ENCODE data around the gene DHRS4. TPM values are rescaled to one million over a fixed set of nuclear protein-coding genes. Genes with fewer than 3 reads are reported as not detected.

Gene DHRS4
- 10 to 100 TPM; 26.2 to 33.8 (median 31.0) TPM for polyA plus RNA-seq

DNA sequence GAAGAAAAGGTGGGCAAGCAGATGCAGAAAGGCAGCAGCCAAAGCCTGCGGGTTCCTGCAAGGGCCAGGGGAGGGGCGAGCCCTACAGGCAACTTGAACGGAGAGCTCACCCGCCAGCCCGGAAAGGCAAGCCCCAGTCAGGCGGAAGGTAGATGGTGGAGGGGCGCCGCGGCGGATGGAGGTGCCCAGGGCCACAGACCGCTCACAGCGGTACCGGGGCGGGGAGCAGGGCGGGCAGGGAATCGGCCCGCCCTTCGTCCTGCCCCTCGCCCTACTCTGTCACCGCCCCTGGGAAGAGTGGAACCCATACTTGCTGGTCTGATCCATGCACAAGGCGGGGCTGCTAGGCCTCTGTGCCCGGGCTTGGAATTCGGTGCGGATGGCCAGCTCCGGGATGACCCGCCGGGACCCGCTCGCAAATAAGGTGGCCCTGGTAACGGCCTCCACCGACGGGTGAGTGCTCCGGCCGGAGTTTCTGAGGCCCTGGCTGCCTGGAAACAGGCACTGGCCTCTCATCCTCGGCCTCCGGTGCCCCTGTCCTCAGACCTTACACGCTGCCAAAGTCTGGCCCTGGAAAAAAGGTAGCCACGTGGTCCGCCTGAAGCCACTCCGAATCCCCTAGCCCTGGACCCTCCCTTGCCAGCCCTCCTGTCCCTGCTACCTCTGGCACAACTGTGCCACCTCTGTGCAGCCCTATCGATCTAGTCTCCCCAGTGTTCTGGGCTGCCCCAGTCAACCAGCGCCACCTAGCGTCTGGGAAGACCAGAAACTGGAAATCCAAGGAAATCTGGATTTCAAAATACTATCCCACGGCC is at the start of gene DHRS4:
Gene DHRS4, plus strand, starts transcription at position 307 of the 815 bp plus-strand sequence. Its CDS starts 19 bp downstream, at position 326.
- Mint-ChIP-seq H3K36me3 (peaks cover 0 to 18% (median 3%) of the 10 kb centered on the region in 3 donors), H3K4me1 (peaks cover 15 to 26% of the 10 kb centered on the region in 2 donors), H3K9me3 (peaks cover 0 to 4% (median 0%) of the 10 kb centered on the region in 6 donors), H3K27ac (peak within 1 kb of the TSS; percentile 84 to 98 (median 92)), H3K27me3 (ENCODE audit: low read depth in 3 of 3) (peaks cover 0 to 4% (median 0%) of the 10 kb centered on the region in 3 donors), H3K4me3 (peak within 1 kb of the TSS; percentile 95 to 99 (median 98))
- DNase-seq, result peak; percentile 69 to 83 (median 74)

DNA sequence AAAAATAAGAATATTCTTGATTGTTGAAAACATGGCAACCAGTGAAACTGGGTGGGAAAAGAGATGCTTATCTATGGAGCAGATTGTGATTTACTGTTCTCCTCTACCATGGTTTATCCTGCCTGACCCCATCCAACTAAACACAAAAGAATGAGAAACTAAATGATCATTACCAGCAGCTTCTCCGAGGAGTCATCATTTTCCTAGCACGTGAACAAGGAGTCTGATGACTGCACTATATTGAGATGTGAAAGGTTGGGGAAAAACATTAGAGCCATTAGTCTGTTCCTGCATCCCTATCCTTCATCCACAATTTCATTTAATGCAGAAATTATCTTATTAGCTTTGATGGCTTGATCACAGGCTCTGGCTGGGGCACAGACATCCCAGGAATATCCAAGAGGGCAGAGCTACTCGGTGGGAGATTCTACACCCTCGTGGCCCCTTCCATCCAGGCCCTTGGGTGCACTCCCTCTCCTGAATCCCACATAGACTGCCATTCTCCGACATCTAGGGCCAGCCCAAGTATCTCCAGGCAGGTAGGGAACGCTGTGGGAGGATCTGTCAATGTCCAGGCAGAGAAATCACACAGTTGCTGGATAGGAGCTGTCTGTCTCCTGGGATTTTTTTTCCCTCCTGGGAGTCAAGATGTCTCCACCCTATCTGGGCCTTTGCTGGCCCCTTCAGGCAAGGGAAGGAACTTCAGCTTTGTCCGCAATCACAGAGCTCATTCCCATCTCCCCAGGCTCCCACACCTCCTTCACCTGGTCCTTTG is 43.3 kb upstream of the DHRS4 start:
- Mint-ChIP-seq H3K4me3 (no peak overlapping the region), H3K4me1 (no peaks in the 10 kb centered on the region), H3K27ac (no peak overlapping the region), H3K36me3 (no peaks in the 10 kb centered on the region), H3K9me3 (no peaks in the 10 kb centered on the region), H3K27me3 (ENCODE audit: low read depth in 3 of 3) (peaks cover 0 to 5% (median 5%) of the 10 kb centered on the region in 3 donors)
- DNase-seq, result peak in 1 of 3 donors; percentile 12

DNA sequence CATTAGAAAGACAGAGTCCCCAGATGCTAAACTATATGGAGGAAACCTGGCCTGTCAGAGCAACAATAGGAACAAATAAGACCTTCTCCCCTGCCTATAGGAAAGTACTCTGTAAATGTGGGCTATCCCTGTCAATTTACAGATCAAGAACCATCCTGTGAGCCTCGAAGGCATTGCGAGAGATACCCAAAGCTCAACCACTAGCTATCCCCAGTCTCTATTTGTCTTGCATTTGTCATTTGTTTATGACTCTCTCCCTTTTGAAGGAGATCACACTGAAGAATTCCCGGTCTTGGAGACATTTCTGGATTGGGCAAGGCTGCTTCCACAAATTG is 42.7 kb upstream of the DHRS4 start:
- no peaks in the 10 kb centered on the region for H3K4me1 Mint-ChIP-seq
- H3K36me3 Mint-ChIP-seq, result no peaks in the 10 kb centered on the region
- H3K4me3 Mint-ChIP-seq, result no peak overlapping the region
- no peaks in the 10 kb centered on the region for H3K9me3 Mint-ChIP-seq
- H3K27ac Mint-ChIP-seq, result no peak overlapping the region
- no peak for DNase-seq
- peaks cover 0 to 5% (median 5%) of the 10 kb centered on the region in 3 donors for H3K27me3 Mint-ChIP-seq (ENCODE audit: low read depth in 3 of 3)

DNA sequence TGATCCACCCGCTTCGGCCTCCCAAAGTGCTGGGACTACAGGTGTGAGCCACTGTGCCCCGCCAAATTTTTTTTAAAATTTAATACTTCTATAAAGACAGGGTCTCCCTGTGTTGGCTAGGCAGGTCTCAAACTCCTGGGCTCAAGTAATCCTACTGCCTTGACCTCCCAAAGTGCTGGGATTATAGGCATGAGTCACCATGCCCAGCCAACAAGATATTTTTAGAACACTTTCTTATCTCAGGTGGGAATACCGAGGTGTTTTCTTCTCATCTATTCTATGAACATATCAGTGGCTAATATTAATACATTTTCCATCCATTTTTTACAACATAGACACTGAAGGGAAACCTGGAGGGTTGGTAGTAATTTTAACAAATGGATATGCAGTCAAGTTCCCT is 38.0 kb upstream of the DHRS4 start:
- Mint-ChIP-seq H3K36me3 (no peaks in the 10 kb centered on the region), H3K27ac (no peak overlapping the region), H3K27me3 (ENCODE audit: low read depth in 3 of 3) (peaks cover 0 to 11% (median 3%) of the 10 kb centered on the region in 3 donors), H3K4me1 (no peaks in the 10 kb centered on the region), H3K9me3 (peaks cover 0 to 5% (median 1%) of the 10 kb centered on the region in 6 donors), H3K4me3 (no peak overlapping the region)
- DNase-seq, result no peak

DNA sequence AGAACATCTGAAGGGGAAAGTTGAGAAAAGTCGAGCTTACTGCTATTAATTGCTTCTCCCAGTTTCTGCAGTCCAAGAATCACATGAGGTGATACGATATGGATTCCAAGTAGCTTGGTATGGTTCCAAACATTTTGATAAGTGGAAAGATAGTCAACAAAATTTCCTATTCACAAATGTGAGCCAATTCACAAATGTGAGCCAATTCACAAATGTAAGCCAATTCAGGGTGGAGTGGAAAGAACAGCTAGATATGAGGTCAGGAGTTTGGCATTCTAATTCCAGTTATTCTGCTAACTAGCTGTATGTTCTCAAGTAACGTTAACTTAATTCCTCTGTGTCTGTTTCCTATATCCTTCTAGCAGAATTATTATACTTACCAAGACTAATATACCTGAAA is 37.6 kb upstream of the DHRS4 start:
- Mint-ChIP-seq H3K4me1 (no peaks in the 10 kb centered on the region), H3K4me3 (no peak overlapping the region), H3K27me3 (ENCODE audit: low read depth in 3 of 3) (peaks cover 0 to 11% (median 3%) of the 10 kb centered on the region in 3 donors), H3K36me3 (no peaks in the 10 kb centered on the region), H3K27ac (no peak overlapping the region), H3K9me3 (peaks cover 0 to 5% (median 1%) of the 10 kb centered on the region in 6 donors)
- DNase-seq, result no peak

DNA sequence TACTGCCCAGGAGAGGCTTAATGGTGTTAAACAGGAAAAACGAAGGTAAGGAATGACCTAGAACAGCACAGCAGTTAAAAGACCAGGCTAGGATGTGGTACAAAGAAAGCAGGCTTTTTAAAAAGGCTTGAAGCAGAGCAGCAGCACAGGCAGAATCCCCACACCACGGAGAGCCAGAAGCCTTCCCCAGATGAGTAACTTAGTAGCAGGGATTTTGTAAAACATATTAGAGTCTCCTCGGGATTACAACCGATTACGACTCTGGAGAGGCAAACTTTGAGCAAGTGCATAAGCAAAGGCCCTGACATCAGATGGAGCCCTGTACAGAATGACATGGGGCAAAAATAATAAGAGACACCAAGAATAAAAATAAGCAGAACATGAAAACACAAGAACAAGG is 37.1 kb upstream of the DHRS4 start:
- Mint-ChIP-seq H3K9me3 (peaks cover 0 to 5% (median 1%) of the 10 kb centered on the region in 6 donors), H3K4me1 (no peaks in the 10 kb centered on the region), H3K36me3 (no peaks in the 10 kb centered on the region), H3K27ac (no peak overlapping the region), H3K27me3 (ENCODE audit: low read depth in 3 of 3) (peaks cover 0 to 11% (median 3%) of the 10 kb centered on the region in 3 donors), H3K4me3 (no peak overlapping the region)
- DNase-seq, result no peak

DNA sequence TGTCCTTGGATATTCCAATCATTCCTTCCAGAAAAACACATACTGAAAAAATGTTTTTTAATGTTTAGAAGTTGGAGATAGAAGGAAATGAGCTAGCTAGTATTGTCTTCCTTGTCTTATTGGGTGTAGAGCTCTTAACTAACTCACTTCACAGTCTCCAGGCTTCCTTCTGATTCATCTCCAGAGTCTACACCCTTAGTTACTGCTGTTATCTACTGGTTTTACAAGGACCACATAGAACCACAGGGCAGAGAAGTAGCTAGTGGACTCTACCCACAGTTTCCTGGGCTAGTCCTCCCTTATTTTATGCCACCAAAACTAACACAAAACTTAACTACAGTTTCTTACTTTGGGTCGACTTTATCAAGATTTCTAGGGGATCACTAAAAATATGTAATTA is 31.0 kb upstream of the DHRS4 start:
- Mint-ChIP-seq H3K27ac (no peak overlapping the region), H3K27me3 (ENCODE audit: low read depth in 3 of 3) (peaks cover 0 to 8% (median 0%) of the 10 kb centered on the region in 3 donors), H3K9me3 (peaks cover 0 to 4% (median 0%) of the 10 kb centered on the region in 6 donors), H3K4me1 (no peaks in the 10 kb centered on the region), H3K4me3 (no peak overlapping the region), H3K36me3 (no peaks in the 10 kb centered on the region)
- no peak for DNase-seq

DNA sequence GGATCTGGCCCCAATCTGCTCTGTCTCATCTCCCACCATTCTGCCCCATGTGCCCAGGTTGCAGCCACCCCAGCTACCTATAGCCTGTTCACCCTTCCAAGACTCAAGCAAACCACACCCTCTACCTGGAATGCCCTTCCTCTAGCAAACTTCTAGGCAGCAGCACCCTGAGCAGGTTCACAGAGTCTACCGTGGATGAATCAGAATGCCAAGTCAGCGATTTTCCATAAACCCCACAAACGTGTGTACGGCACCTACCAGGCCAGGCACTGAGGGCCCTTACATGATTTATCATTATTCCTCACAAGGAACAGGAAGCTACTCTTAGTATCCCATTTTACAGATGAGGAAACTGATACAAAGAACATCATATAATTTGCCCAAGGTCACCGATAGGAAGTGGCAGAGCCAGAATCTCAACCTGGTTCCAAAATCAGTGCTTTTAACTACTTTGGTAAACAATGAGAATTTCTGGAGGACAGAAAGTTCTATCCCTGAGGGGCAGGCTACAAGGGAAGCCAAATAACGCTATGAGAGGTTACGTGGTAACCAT is 28.0 kb upstream of the DHRS4 start:
- Mint-ChIP-seq H3K27ac (no peak overlapping the region), H3K4me3 (no peak overlapping the region), H3K36me3 (no peaks in the 10 kb centered on the region), H3K4me1 (no peaks in the 10 kb centered on the region), H3K9me3 (peaks cover 0 to 4% (median 0%) of the 10 kb centered on the region in 6 donors), H3K27me3 (ENCODE audit: low read depth in 3 of 3) (peaks cover 2 to 11% (median 3%) of the 10 kb centered on the region in 3 donors)
- DNase-seq, result no peak

DNA sequence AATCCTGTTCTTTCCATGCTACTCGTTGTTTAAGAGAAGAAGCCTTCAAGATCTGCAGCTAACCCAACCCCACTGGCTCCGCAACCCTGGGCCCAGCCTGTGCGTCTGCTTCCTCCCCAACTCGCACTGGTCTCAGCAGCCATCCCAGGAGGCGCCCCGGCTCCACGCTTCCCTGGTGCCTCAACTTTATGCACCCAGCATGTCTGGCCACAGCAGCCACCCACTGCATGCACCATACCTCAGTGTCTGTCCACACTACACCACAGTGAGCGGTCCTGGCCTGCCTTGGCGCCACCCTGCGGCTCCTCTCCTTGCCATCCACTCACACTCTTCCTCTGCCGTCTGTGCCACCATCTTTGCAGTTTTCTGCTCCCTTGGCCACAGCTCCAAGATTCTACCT is 27.0 kb upstream of the DHRS4 start:
- no peaks in the 10 kb centered on the region for H3K36me3 Mint-ChIP-seq
- peaks cover 0 to 4% (median 0%) of the 10 kb centered on the region in 6 donors for H3K9me3 Mint-ChIP-seq
- no peaks in the 10 kb centered on the region for H3K4me1 Mint-ChIP-seq
- peaks cover 2 to 11% (median 3%) of the 10 kb centered on the region in 3 donors for H3K27me3 Mint-ChIP-seq (ENCODE audit: low read depth in 3 of 3)
- no peak overlapping the region for H3K4me3 Mint-ChIP-seq
- no peak overlapping the region for H3K27ac Mint-ChIP-seq
- DNase-seq, result no peak

DNA sequence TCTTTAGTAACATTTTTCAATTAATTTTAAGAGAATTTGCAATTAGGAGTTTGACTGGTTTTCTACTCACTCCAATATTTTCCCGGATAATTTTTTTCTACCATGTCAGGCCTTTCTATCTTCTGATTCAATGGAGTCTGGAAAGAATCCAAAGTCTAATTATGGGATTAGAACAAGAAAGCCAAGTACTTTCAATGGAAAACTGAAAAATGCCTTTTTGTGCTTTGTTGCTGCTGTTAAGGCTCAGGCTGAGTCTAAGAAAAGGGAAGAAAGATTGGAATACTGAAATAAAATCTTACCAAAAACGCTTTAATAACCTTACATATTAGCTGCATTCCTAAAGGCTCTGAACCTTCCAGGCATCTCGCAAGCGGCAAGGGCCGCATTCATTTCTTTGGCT is 24.4 kb upstream of the DHRS4 start:
- H3K36me3 Mint-ChIP-seq, result no peaks in the 10 kb centered on the region
- no peak for DNase-seq
- H3K9me3 Mint-ChIP-seq, result peaks cover 0 to 4% (median 0%) of the 10 kb centered on the region in 6 donors
- peaks cover 2 to 12% (median 3%) of the 10 kb centered on the region in 3 donors for H3K27me3 Mint-ChIP-seq (ENCODE audit: low read depth in 3 of 3)
- no peak overlapping the region for H3K4me3 Mint-ChIP-seq
- H3K4me1 Mint-ChIP-seq, result no peaks in the 10 kb centered on the region
- H3K27ac Mint-ChIP-seq, result no peak overlapping the region

DNA sequence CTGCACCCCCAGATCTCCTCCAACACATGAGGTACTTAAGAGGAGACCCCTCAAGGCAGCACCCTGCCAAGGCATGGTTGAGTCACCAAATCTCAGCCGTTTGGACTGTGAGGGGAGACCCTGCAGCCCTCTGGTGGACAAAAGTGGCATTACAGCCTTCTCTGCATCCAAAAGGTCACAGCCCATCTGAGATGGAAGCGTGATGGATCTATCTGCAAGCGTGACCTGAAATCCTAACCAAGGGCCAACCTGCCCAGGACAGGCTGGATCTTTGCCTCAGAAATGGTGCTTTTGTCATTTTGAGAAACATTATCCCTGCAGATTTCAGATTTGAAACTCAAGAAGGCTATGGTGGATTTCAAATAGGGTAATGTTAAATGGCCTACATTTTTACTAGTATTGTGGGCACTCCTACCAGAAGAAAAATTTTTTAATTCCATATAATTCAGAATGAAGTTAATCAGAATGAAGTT is 23.7 kb upstream of the DHRS4 start:
- H3K4me3 Mint-ChIP-seq, result no peak overlapping the region
- H3K27ac Mint-ChIP-seq, result peak overlapping the region in 1 of 6 donors; percentile 9
- no peaks in the 10 kb centered on the region for H3K36me3 Mint-ChIP-seq
- DNase-seq, result peak; percentile 63 to 74 (median 69)
- no peaks in the 10 kb centered on the region for H3K4me1 Mint-ChIP-seq
- H3K27me3 Mint-ChIP-seq (ENCODE audit: low read depth in 3 of 3), result peaks cover 2 to 12% (median 3%) of the 10 kb centered on the region in 3 donors
- H3K9me3 Mint-ChIP-seq, result peaks cover 0 to 4% (median 0%) of the 10 kb centered on the region in 6 donors

DNA sequence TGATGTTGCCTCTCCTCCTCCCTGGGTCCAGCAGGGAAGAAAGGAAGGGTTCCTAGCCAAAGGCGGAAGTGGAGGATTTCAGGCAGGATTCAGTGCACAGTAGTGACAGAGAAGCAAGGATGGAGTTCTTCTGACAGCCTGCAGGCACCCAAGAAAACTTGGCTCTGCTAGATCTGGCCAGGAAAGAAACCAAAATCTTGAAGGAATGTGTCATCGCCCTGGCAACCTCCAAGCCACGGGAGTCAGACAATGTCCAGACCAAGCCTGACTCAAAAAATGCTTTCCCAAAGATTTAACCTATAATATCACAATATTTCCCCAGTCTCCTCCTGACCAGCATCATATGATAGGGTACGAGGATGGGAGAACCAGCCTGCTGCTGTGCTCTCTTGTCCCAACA is 22.8 kb upstream of the DHRS4 start:
- Mint-ChIP-seq H3K9me3 (peaks cover 0 to 4% (median 0%) of the 10 kb centered on the region in 6 donors), H3K4me1 (no peaks in the 10 kb centered on the region), H3K4me3 (no peak overlapping the region), H3K27ac (no peak overlapping the region), H3K27me3 (ENCODE audit: low read depth in 3 of 3) (peaks cover 2 to 12% (median 3%) of the 10 kb centered on the region in 3 donors), H3K36me3 (no peaks in the 10 kb centered on the region)
- DNase-seq, result no peak

DNA sequence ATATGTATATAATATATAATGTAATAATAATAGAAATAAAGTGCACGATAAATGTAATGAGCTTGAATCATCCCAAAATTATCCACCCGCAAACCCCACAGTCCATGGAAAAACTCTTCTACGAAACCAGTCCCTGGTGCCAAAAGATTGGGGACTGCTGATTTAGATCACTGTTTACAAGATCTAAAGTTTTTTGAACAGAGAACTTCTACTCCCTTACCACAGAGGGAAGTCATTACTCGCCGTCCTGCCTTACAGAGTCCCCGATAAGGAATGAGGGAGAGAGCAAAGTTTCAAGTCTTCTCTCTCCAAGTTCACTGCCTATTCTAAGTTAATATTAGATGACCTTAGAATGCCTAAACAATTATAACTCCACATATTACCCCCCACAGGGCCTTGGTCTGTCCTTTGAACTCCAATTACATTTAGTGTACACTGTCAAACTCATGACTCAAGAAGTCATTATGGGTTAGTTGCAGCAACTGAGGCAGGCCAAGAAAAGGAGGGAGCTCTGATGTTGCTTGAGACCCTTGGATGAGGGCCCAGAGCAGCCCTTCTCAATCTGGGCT is 21.8 kb upstream of the DHRS4 start:
- Mint-ChIP-seq H3K27me3 (ENCODE audit: low read depth in 3 of 3) (peaks cover 2 to 12% (median 3%) of the 10 kb centered on the region in 3 donors), H3K9me3 (peaks cover 0 to 2% (median 0%) of the 10 kb centered on the region in 6 donors), H3K4me1 (no peaks in the 10 kb centered on the region), H3K4me3 (no peak overlapping the region), H3K36me3 (no peaks in the 10 kb centered on the region), H3K27ac (no peak overlapping the region)
- DNase-seq, result no peak
